ENCODE measurements around the gene COQ2.
A peak's percentile ranks its signal among the peaks of the same experiment; 100 is the strongest.
"Not testable (repeated sequence)": the region's sequence is repeated elsewhere in the genome, so short reads cannot be mapped to it uniquely, and the experiment has no call there.

Gene COQ2

GRCh38 chr4:83241132-83241531, 43.5 kb downstream of the COQ2 start:
- no peak for DNase-seq

- DNase-seq, result no peak
Measured at GRCh38 chr4:83240379-83240875, 44.2 kb downstream of the COQ2 start.

GRCh38 chr4:83238393-83239248, 46.0 kb downstream of the COQ2 start:
- no peak for DNase-seq

GRCh38 chr4:83237591-83237990, 47.0 kb downstream of the COQ2 start:
- DNase-seq, result peak; percentile 18

- not testable (repeated sequence) for DNase-seq
Measured at GRCh38 chr4:83235645-83236133, 48.9 kb downstream of the COQ2 start.

- no peak for DNase-seq
Measured at GRCh38 chr4:83234902-83235644, 49.5 kb downstream of the COQ2 start.

GRCh38 chr4:83234387-83234786, 50.2 kb downstream of the COQ2 start:
- not testable (repeated sequence) for DNase-seq

GRCh38 chr4:83232082-83232481, 52.5 kb downstream of the COQ2 start:
- DNase-seq, result no peak

- no peak for DNase-seq
Measured at GRCh38 chr4:83231620-83232076, 53.0 kb downstream of the COQ2 start.

GRCh38 chr4:83230928-83231327, 53.7 kb downstream of the COQ2 start:
- no peak for DNase-seq

GRCh38 chr4:83229791-83230190, 54.8 kb downstream of the COQ2 start:
- no peak for DNase-seq

- no peak for DNase-seq
Measured at GRCh38 chr4:83228231-83228630, 56.4 kb downstream of the COQ2 start.

GRCh38 chr4:83224502-83225197, 59.9 kb downstream of the COQ2 start:
- no peak for DNase-seq

GRCh38 chr4:83223781-83224180, 60.8 kb downstream of the COQ2 start:
- no peak for DNase-seq

GRCh38 chr4:83221897-83222441, 62.6 kb downstream of the COQ2 start:
- DNase-seq, result no peak

- no peak for DNase-seq
Measured at GRCh38 chr4:83219344-83220331, 65.0 kb downstream of the COQ2 start.

GRCh38 chr4:83217721-83218522, 66.7 kb downstream of the COQ2 start:
- no peak for DNase-seq

- DNase-seq, result no peak
Measured at GRCh38 chr4:83216959-83217683, 67.5 kb downstream of the COQ2 start.

GRCh38 chr4:83214079-83214478, 70.5 kb downstream of the COQ2 start:
- DNase-seq, result no peak

Data from NCI-H82 (cell line).